Cardiac muscle cell (in vitro differentiated cells and primary cell): ENCODE data around the gene IGSF10. TPM values are rescaled to one million over a fixed set of nuclear protein-coding genes. Genes with fewer than 3 reads are reported as not detected.
A peak's percentile ranks its signal among the peaks of the same experiment; 100 is the strongest.
"Not testable (repeated sequence)": the region's sequence is repeated elsewhere in the genome, so short reads cannot be mapped to it uniquely, and the experiment has no call there.

Experiments used
- DNase-seq, 2 donors: peaks; one replicate each; pipeline versions ENCODE4 v3.0.0 to v3.0.0-alpha.2; 2010 to 2017; ENCODE audit warnings: low read depth in 1 of 2, low spot score in 1 of 2
- H3K27ac ChIP-seq: fragments of 200-600 bp; sonication (generic); 2 replicates; pipeline ENCODE4 v1.5.1; 2016
- H3K27me3 ChIP-seq: fragments of 200-600 bp; sonication (generic); 2 replicates; pipeline ENCODE4 v1.6.0; 2016; ENCODE audit warnings: control low read depth
- H3K36me3 ChIP-seq: fragments of 200-600 bp; sonication (generic); 2 replicates; pipeline ENCODE4 v1.5.1; 2016; ENCODE audit warnings: control low read depth
- H3K4me1 ChIP-seq: fragments of 200-600 bp; sonication (generic); 2 replicates; pipeline ENCODE4 v1.8.1; 2017; ENCODE audit warnings: low read depth, mild to moderate bottlenecking, mixed run types
- H3K4me3 ChIP-seq: fragments of 200-600 bp; sonication (generic); 2 replicates; pipeline ENCODE4 v1.5.1; 2016; ENCODE audit warnings: mild to moderate bottlenecking
- H3K9me3 ChIP-seq: fragments of 200-600 bp; sonication (generic); 2 replicates; pipeline ENCODE4 v1.5.1; 2017; ENCODE audit warnings: low read depth, mild to moderate bottlenecking, control low read depth
- polyA plus RNA-seq: library from polyadenylated mRNA; unstranded; fragments of >200 nt; fragmentation: Nextera tagmentation; extraction: Ambion mirVana; gene quantifications from 2 replicates; pipeline ENCODE4 v1.2.1, GENCODE V29; 2016
- total RNA-seq: library from RNA; depleted of rRNA; stranded (reverse); fragments of >200 nt; gene quantifications from 2 replicates; pipeline ENCODE4 v1.2.3, GENCODE V29; 2016
- TF ChIP-seq, protein P1 (sequence below): IDR thresholded peaks from 2 replicates; pipeline ENCODE4 v1.5.1; 2012; ENCODE audit warnings: low read depth, mild to moderate bottlenecking, low read length

Gene IGSF10
- total and polyA plus RNA-seq, 2 experiments from 2014 or later, result 0.33 TPM; not detected in 1

GRCh38 chr3:151501171-151501922, 40.5 kb upstream of the IGSF10 start:
- TF ChIP-seq, protein P1, sequence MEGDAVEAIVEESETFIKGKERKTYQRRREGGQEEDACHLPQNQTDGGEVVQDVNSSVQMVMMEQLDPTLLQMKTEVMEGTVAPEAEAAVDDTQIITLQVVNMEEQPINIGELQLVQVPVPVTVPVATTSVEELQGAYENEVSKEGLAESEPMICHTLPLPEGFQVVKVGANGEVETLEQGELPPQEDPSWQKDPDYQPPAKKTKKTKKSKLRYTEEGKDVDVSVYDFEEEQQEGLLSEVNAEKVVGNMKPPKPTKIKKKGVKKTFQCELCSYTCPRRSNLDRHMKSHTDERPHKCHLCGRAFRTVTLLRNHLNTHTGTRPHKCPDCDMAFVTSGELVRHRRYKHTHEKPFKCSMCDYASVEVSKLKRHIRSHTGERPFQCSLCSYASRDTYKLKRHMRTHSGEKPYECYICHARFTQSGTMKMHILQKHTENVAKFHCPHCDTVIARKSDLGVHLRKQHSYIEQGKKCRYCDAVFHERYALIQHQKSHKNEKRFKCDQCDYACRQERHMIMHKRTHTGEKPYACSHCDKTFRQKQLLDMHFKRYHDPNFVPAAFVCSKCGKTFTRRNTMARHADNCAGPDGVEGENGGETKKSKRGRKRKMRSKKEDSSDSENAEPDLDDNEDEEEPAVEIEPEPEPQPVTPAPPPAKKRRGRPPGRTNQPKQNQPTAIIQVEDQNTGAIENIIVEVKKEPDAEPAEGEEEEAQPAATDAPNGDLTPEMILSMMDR, result no peak
- Histone ChIP-seq H3K36me3 (no peaks in the 10 kb centered on the region), H3K27ac (no peak overlapping the region), H3K27me3 (no peaks in the 10 kb centered on the region), H3K4me1 (peaks cover 6% of the 10 kb centered on the region), H3K4me3 (no peak overlapping the region), H3K9me3 (no peaks in the 10 kb centered on the region)
- peak in 1 of 2 donors; percentile 61 for DNase-seq

DNA sequence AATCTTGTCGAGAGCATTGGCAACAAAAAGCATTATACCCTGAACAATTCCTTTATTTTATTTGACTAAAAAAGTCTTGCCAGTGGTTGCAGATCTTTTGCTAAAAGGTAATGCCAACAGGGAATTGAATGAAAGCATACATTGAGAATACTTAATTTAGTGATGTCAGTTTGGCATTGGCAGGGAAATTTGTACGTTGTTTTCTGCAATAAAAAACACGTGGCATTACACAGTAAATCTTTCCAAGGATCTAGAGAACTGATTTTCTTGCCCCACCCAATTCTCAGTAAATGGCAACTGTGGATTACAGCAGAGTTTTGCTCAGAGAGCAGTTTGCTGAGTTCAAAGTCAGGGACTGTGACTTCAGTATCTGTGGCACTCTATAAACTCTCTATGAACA, 38.3 kb upstream of the IGSF10 start:
- TF ChIP-seq, protein P1, result no peak
- no peak overlapping the region for H3K4me3 ChIP-seq
- no peak for DNase-seq
- no peak overlapping the region for H3K27ac ChIP-seq
- H3K27me3 ChIP-seq, result no peaks in the 10 kb centered on the region
- H3K36me3 ChIP-seq, result no peaks in the 10 kb centered on the region
- H3K9me3 ChIP-seq, result no peaks in the 10 kb centered on the region
- H3K4me1 ChIP-seq, result peaks cover 6% of the 10 kb centered on the region

DNA sequence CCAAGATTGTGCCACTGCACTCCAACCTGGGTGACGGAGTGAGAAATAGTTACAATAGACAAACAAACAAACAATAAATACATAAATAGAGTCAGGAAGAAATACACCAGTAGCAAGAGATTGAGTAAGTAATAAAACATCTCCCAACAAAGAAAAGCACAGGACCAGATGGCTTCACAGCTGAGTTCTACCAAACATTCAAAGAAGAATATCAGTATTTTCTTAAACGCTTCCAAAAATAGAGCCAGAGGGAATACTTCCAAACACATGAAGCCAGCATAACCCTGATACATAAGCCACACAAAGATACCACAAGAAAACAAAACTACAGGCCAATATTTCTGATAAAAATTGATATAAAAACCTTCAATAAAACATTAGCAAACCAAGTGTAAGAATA, 30.7 kb upstream of the IGSF10 start:
- TF ChIP-seq, protein P1, result no peak
- H3K4me3 ChIP-seq, result no peak overlapping the region
- no peaks in the 10 kb centered on the region for H3K36me3 ChIP-seq
- H3K9me3 ChIP-seq, result no peaks in the 10 kb centered on the region
- no peaks in the 10 kb centered on the region for H3K27me3 ChIP-seq
- peak in 1 of 2 donors; percentile 35 for DNase-seq
- no peaks in the 10 kb centered on the region for H3K4me1 ChIP-seq
- no peak overlapping the region for H3K27ac ChIP-seq

DNA sequence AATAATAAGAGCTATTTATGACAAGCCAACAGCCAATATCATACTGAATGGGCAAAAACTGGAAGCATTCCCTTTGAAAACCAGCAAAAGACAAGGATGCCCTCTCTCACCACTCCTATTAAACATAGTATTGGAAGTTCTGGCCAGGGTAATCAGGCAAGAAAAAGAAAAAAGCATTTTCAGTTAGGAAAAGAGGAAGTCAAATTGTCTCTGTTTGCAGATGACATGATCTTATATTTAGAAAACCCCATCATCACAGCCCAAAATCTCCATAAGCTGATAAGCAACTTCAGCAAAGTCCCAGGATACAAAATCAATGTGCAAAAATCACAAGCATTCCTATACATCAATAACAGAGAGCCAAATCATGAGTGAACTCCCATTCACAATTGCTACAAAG, 27.0 kb upstream of the IGSF10 start:
- not testable (repeated sequence) for H3K4me3 ChIP-seq, H3K27me3 ChIP-seq, DNase-seq

GRCh38 chr3:151483961-151484520, 23.2 kb upstream of the IGSF10 start:
- Histone ChIP-seq H3K27ac (no peak overlapping the region), H3K4me1 (peaks cover 14% of the 10 kb centered on the region), H3K9me3 (no peaks in the 10 kb centered on the region), H3K4me3 (no peak overlapping the region), H3K27me3 (no peaks in the 10 kb centered on the region), H3K36me3 (no peaks in the 10 kb centered on the region)
- DNase-seq, result peak in 1 of 2 donors; percentile 52
- TF ChIP-seq, protein P1, result no peak

More for the DNA sequence above, 27.0 kb upstream of the IGSF10 start:
- H3K4me1 ChIP-seq, H3K9me3 ChIP-seq, H3K36me3 ChIP-seq, H3K27ac ChIP-seq: not testable (repeated sequence)

- no peak for DNase-seq
- TF ChIP-seq, protein P1, result no peak
- Histone ChIP-seq H3K4me1 (peaks cover 19% of the 10 kb centered on the region), H3K9me3 (no peaks in the 10 kb centered on the region), H3K36me3 (no peaks in the 10 kb centered on the region), H3K27me3 (no peaks in the 10 kb centered on the region), H3K4me3 (no peak overlapping the region), H3K27ac (no peak overlapping the region)
Measured at GRCh38 chr3:151483488-151483887, 22.6 kb upstream of the IGSF10 start.
